Hepatocyte (in vitro differentiated cells): ENCODE results near the gene MAG. TPM values are rescaled to one million over a fixed set of nuclear protein-coding genes. Genes with fewer than 3 reads are reported as not detected.

Source experiments
- DNase-seq: peaks from one replicate; pipeline ENCODE4 v3.0.0-alpha.2; 2016; ENCODE audit warnings: low spot score
- H2AFZ ChIP-seq: fragments of 200-600 bp; sonication (generic); 2 replicates; pipeline ENCODE4 v1.6.0; 2016; ENCODE audit warnings: antibody characterized with exemption, mild to moderate bottlenecking
- H3K27ac ChIP-seq: fragments of 200-600 bp; sonication (generic); 2 replicates; pipeline ENCODE4 v1.5.1; 2016; ENCODE audit warnings: mild to moderate bottlenecking
- H3K27me3 ChIP-seq: fragments of 200-600 bp; sonication (generic); 2 replicates; pipeline ENCODE4 v1.6.1; 2016
- H3K36me3 ChIP-seq: fragments of 200-600 bp; sonication (generic); replicated peaks from 2 replicates; pipeline ENCODE4 v1.5.1; 2016; ENCODE audit warnings: low read depth; ENCODE audit not compliant: insufficient read depth
- H3K4me1 ChIP-seq: fragments of 200-600 bp; sonication (generic); 2 replicates; pipeline ENCODE4 v1.5.1; 2016; ENCODE audit warnings: mild to moderate bottlenecking, moderate library complexity; ENCODE audit not compliant: insufficient read depth
- H3K4me2 ChIP-seq: fragments of 200-600 bp; sonication (generic); 2 replicates; pipeline ENCODE4 v1.6.0; 2016
- H3K4me3 ChIP-seq: fragments of 200-600 bp; sonication (generic); 2 replicates; pipeline ENCODE4 v1.5.1; 2016; ENCODE audit warnings: mild to moderate bottlenecking
- H3K79me2 ChIP-seq: fragments of 200-600 bp; sonication (generic); 2 replicates; pipeline ENCODE4 v1.6.0; 2017; ENCODE audit warnings: mild to moderate bottlenecking
- H3K9me2 ChIP-seq: fragments of 200-600 bp; sonication (generic); replicated peaks from 2 replicates; pipeline ENCODE4 v1.6.0; 2017; ENCODE audit warnings: mild to moderate bottlenecking; ENCODE audit not compliant: insufficient read depth
- H3K9me3 ChIP-seq: fragments of 200-600 bp; sonication (generic); 2 replicates; pipeline ENCODE4 v1.5.1; 2016; ENCODE audit warnings: low read depth, mild to moderate bottlenecking
- H4K20me1 ChIP-seq: fragments of 200-600 bp; sonication (generic); 2 replicates; pipeline ENCODE4 v1.6.0; 2016; ENCODE audit warnings: mild to moderate bottlenecking; ENCODE audit not compliant: insufficient read depth, poor library complexity, severe bottlenecking
- EZH2 ChIP-seq: fragments of 200-600 bp; sonication (generic); IDR thresholded peaks from 2 replicates; pipeline ENCODE4 v1.6.1; 2016; ENCODE audit warnings: antibody characterized with exemption, mild to moderate bottlenecking, borderline replicate concordance
- EZH2phosphoT487 ChIP-seq: fragments of 200-600 bp; sonication (generic); IDR thresholded peaks from one replicate; pipeline ENCODE4 v1.6.1; 2018; ENCODE audit warnings: antibody characterized with exemption, mild to moderate bottlenecking, low read depth, moderate library complexity; ENCODE audit not compliant: unreplicated experiment, severe bottlenecking
- WGBS: methylation state at CpG from one replicate; pipeline ENCODE4 v1.1.6; 2016; ENCODE audit warnings: low lambda C conversion rate; ENCODE audit errors: missing lambda C conversion rate; 5-methylcytosine and 5-hydroxymethylcytosine counted together
- polyA plus RNA-seq: library from polyadenylated mRNA; unstranded; fragments of >200 nt; fragmentation: Nextera tagmentation; extraction: Ambion mirVana; gene quantifications from 2 replicates; pipeline ENCODE4 v1.2.1, GENCODE V29; 2016
- total RNA-seq: library from RNA; depleted of rRNA; stranded (reverse); fragments of >200 nt; gene quantifications from 2 replicates; pipeline ENCODE4 v1.2.3, GENCODE V29; 2014
- TF ChIP-seq, protein P1 (sequence below): fragments of 200-600 bp; sonication (generic); IDR thresholded peaks from 2 replicates; pipeline ENCODE4 v1.5.1; 2016; ENCODE audit warnings: antibody characterized with exemption, mild to moderate bottlenecking; ENCODE audit not compliant: poor library complexity

Gene MAG
- total and polyA plus RNA-seq, 2 experiments from 2014 or later, result 0.47 TPM; not detected in 1

DNA sequence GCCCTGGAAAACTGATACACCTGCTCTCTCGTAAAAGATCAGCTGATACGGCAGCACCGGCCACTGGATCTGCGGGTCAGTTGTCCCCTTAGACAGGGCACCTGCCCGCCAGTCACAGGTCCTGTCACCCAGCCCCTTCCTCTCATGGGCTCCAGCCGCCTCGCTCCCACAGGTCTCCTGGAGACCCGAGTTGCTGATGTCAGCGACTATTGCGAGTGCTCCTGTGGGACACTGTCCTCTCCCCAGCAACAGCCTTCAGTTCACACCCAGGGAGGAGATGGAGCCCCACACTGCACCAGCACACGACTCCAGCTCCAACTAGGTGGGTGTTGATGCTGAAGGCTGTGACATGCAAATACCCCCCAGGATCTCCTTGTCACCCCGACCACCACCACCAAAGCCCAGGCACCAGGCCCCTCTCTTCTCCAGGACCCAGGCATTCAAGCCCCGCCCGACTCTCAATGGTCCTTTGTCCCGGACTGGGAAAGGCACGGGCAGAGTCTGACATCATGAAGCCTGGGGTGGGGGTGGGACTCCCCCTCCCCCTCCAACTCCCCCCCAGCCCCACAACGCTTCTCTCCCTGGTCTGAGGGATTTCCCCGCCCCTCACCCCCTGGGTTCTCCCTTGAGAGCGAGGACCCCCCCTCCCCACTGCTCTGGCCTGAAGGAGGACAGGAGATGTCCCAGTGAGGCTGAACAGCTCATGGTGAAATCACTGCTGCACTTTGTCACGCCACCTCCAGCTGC lies 1.4 kb upstream of the MAG start:
- no peaks in the 10 kb centered on the region for H3K4me1 ChIP-seq
- H3K9me2 ChIP-seq, result no peaks in the 10 kb centered on the region
- H3K4me3 ChIP-seq, result no peak overlapping the region
- H3K4me2 ChIP-seq, result no peak overlapping the region
- H3K9me3 ChIP-seq, result no peaks in the 10 kb centered on the region
- H3K36me3 ChIP-seq, result no peaks in the 10 kb centered on the region
- H3K79me2 ChIP-seq, result no peaks in the 10 kb centered on the region
- H3K27ac ChIP-seq, result no peak overlapping the region
- no peak for DNase-seq
- 86% methylated on average over 16 of the region's 20 CpGs for WGBS
- H4K20me1 ChIP-seq, result no peaks in the 10 kb centered on the region
- TF ChIP-seq EZH2phosphoT487 (no peak), EZH2 (no peak)
- TF ChIP-seq, protein P1, sequence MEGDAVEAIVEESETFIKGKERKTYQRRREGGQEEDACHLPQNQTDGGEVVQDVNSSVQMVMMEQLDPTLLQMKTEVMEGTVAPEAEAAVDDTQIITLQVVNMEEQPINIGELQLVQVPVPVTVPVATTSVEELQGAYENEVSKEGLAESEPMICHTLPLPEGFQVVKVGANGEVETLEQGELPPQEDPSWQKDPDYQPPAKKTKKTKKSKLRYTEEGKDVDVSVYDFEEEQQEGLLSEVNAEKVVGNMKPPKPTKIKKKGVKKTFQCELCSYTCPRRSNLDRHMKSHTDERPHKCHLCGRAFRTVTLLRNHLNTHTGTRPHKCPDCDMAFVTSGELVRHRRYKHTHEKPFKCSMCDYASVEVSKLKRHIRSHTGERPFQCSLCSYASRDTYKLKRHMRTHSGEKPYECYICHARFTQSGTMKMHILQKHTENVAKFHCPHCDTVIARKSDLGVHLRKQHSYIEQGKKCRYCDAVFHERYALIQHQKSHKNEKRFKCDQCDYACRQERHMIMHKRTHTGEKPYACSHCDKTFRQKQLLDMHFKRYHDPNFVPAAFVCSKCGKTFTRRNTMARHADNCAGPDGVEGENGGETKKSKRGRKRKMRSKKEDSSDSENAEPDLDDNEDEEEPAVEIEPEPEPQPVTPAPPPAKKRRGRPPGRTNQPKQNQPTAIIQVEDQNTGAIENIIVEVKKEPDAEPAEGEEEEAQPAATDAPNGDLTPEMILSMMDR, result no peak
- H3K27me3 ChIP-seq, result peaks cover 2% of the 10 kb centered on the region
- H2AFZ ChIP-seq, result no peak overlapping the region

DNA sequence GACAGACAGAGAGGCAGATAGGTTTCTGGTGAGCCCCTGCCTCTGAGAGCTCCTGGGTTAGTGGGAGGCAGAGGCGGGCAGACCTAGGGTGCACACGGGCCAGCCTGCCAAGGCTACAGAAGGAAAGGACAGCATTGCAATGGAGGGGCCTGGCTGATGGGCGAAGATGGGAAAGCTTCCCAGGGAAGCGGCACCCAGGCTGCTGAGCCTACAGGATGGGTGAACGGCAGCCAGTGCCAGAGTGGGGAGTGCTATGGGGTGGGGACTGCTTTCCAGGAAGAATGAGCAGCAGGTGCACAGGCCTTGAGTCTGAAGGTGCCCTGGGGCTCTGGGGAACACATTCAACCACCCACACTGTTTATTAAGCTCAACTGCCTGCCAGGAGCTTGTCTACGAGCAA lies 702 bp upstream of the MAG start:
- Histone ChIP-seq H3K79me2 (no peaks in the 10 kb centered on the region), H3K4me2 (no peak overlapping the region), H3K9me3 (no peaks in the 10 kb centered on the region), H3K27me3 (peaks cover 2% of the 10 kb centered on the region), H3K4me1 (no peaks in the 10 kb centered on the region), H3K27ac (no peak overlapping the region), H4K20me1 (no peaks in the 10 kb centered on the region), H3K9me2 (no peaks in the 10 kb centered on the region), H3K4me3 (no peak overlapping the region), H2AFZ (no peak overlapping the region), H3K36me3 (no peaks in the 10 kb centered on the region)
- TF ChIP-seq EZH2 (no peak), EZH2phosphoT487 (no peak)
- TF ChIP-seq, protein P1, result no peak
- WGBS, result 79% methylated on average over 6 of the region's 6 CpGs
- no peak for DNase-seq

DNA sequence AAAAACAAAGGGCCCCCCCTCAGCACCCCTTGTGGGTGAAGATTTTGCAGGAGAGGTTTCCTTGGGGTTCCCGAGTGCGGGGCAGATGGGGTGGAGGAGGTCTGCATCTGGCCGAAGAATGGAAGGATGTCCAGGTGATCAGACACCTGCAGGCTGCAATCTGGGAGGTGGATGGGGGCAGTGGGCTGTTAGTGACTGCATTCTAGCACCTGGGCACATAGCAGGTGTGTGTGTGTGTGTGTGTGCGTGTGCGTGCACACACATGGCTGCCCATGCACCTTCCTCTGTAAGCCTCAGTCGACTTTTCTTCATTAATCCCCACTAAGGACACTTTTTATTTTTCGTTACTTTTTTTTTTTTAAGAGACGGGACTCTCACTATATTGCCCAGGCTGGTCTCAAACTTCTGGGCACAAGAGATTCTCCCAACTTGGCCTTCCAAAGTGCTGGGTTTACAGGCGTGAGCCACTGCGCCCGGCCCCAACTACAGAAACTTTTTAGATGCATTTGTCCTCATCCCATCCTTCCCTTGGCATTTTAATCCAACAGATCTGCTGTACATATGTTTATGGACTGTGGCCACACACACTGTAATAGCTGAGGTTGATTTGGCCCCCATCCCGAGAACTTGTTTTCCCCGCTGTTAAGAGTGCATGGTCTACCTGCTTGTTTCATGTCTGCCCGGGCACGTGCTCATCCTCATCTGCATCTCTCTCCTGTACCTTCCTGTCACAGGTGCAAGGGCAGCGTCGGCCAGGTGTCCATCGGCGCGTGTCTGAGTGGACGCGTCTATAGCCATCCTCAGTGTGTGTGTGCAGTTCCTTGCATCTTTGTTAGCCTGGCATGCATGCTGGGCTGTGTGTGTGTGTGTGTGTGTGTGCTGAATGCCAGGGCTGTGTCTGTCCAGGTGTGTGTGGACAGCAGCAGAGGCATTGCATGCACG lies 731 bp downstream of the MAG start:
- Histone ChIP-seq H3K4me3 (no peak overlapping the region), H3K9me3 (no peaks in the 10 kb centered on the region), H3K27me3 (peaks cover 2% of the 10 kb centered on the region), H3K9me2 (no peaks in the 10 kb centered on the region), H3K4me1 (no peaks in the 10 kb centered on the region), H3K79me2 (no peaks in the 10 kb centered on the region), H3K4me2 (no peak overlapping the region), H3K27ac (no peak overlapping the region), H3K36me3 (no peaks in the 10 kb centered on the region), H4K20me1 (no peaks in the 10 kb centered on the region), H2AFZ (no peak overlapping the region)
- no peak for DNase-seq
- WGBS, result 89% methylated on average over 23 of the region's 23 CpGs
- TF ChIP-seq, protein P1, result no peak
- TF ChIP-seq EZH2, result no peak
- no peak for TF ChIP-seq EZH2phosphoT487
